MM.1S (cell line): Measurements from ENCODE around the gene SCIMP.
A peak's percentile ranks its signal among the peaks of the same experiment; 100 is the strongest.

Source experiments
- DNase-seq: peaks from one replicate; pipeline ENCODE4 v3.0.0-alpha.2; 2015
- H2AFZ ChIP-seq: fragments of 300-600 bp; sonication (generic); 2 replicates; pipeline ENCODE4 v1.6.0; 2016; ENCODE audit warnings: antibody characterized with exemption, low read length
- H3F3A ChIP-seq: fragments of 300-600 bp; sonication (generic); 2 replicates; pipeline ENCODE4 v1.6.1; 2016; ENCODE audit warnings: mild to moderate bottlenecking, antibody characterized with exemption, low read length, moderate library complexity, mixed read lengths; ENCODE audit not compliant: insufficient read depth
- H3K27ac ChIP-seq: fragments of 300-600 bp; sonication (generic); 2 replicates; pipeline ENCODE4 v1.5.1; 2016; ENCODE audit warnings: mild to moderate bottlenecking, low read length
- H3K27me3 ChIP-seq: fragments of 300-600 bp; sonication (generic); replicated peaks from 2 replicates; pipeline ENCODE4 v1.6.0; 2016; ENCODE audit warnings: low read length; ENCODE audit not compliant: insufficient read depth
- H3K36me3 ChIP-seq: fragments of 300-600 bp; sonication (generic); replicated peaks from 2 replicates; pipeline ENCODE4 v1.6.1; 2016; ENCODE audit warnings: mild to moderate bottlenecking, low read length, mixed read lengths; ENCODE audit not compliant: insufficient read depth
- H3K4me1 ChIP-seq: fragments of 300-600 bp; sonication (generic); 2 replicates; pipeline ENCODE4 v1.6.1; 2016; ENCODE audit warnings: low read length, mixed read lengths
- H3K4me2 ChIP-seq: fragments of 300-600 bp; sonication (generic); 2 replicates; pipeline ENCODE4 v1.6.0; 2016; ENCODE audit warnings: low read depth, low read length
- H3K4me3 ChIP-seq: fragments of 300-600 bp; sonication (generic); 2 replicates; pipeline ENCODE4 v1.5.1; 2016; ENCODE audit warnings: low read length, mixed read lengths
- H3K79me2 ChIP-seq: fragments of 300-600 bp; sonication (generic); 2 replicates; pipeline ENCODE4 v1.6.1; 2016; ENCODE audit warnings: mixed run types, low read length, mixed read lengths
- H3K9ac ChIP-seq: fragments of 300-600 bp; sonication (generic); 2 replicates; pipeline ENCODE4 v1.6.1; 2016; ENCODE audit warnings: low read length, mixed read lengths
- H3K9me2 ChIP-seq: fragments of 300-600 bp; sonication (generic); replicated peaks from 2 replicates; pipeline ENCODE4 v1.6.1; 2016; ENCODE audit warnings: mild to moderate bottlenecking, low read length, mixed read lengths; ENCODE audit not compliant: insufficient read depth
- H3K9me3 ChIP-seq: fragments of 300-600 bp; sonication (generic); replicated peaks from 2 replicates; pipeline ENCODE4 v1.6.1; 2016; ENCODE audit warnings: mild to moderate bottlenecking, low read length, mixed read lengths; ENCODE audit not compliant: insufficient read depth
- H4K20me1 ChIP-seq: fragments of 300-600 bp; sonication (generic); 2 replicates; pipeline ENCODE4 v1.6.1; 2016; ENCODE audit warnings: mild to moderate bottlenecking, low read length, moderate library complexity, mixed read lengths; ENCODE audit not compliant: insufficient read depth
- EZH2 ChIP-seq: fragments of 300-600 bp; sonication (generic); optimal IDR thresholded peaks from 2 replicates; pipeline ENCODE3; 2017; ENCODE audit warnings: low read depth, mild to moderate bottlenecking, antibody characterized with exemption, low read length, mixed read lengths
- EZH2phosphoT487 ChIP-seq: fragments of 300-600 bp; sonication (generic); IDR thresholded peaks from 2 replicates; pipeline ENCODE4 v1.6.1; 2018; ENCODE audit warnings: antibody characterized with exemption, low read length
- TF ChIP-seq, protein P1 (sequence below): fragments of 300-600 bp; sonication (generic); IDR thresholded peaks from 2 replicates; pipeline ENCODE4 v1.5.1; 2016; ENCODE audit warnings: antibody characterized with exemption, low read length, mixed read lengths

The SCIMP gene

DNA sequence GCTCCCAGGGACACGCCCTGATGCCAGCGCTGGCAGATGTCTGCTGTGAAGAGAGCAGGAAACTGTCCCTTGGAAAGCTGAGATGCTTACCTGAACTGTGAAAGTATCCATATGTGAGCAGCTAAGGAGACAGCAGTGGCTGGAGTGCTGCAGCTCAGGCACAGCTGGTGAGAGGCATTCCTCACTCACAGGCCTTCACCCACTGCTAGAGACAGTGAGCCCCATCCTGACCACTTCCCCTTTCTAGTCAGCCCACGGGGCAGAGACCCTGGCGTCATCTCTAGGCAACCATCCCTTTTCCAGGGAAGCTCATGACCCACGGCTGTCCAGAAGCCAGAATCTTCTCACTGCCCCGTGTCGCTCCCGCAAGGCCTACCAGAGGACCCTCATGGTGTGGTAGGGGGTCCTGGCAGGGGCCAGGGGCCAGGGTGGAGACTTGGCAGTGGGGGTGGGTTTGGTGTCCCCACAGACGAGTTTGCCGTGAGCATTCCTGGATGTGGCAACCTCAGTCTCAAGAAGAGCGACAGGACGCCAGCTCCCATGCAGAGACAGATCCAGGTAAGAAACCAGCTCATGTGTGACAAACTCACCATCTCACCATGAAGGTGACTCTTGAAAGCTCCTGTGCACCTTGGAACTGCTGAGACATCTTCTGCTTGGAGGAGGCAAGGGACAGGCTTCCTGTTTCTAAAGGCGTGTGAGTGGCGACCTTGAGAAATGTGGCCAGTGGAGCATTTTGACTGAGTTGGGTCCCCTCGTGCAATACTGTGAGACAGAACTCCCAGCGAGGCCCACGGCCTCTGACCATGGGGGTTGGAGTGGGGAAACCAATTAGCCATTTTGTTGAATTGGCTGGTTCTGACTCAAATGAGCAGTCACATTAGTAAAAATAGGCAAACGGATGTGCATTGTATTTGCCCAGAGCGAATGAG lies at the start of gene SCIMP:
TSS of gene SCIMP (minus strand) at position 216 of the 932 bp plus-strand sequence. CDS start at position 111, 105 bp downstream.
- H3K27me3 ChIP-seq, result no peaks in the 10 kb centered on the region
- no peaks in the 10 kb centered on the region for H3F3A ChIP-seq
- no peak within 1 kb of the TSS for H3K4me2 ChIP-seq
- no peaks in the 10 kb centered on the region for H4K20me1 ChIP-seq
- no peak within 1 kb of the TSS for H2AFZ ChIP-seq
- H3K4me3 ChIP-seq, result no peak within 1 kb of the TSS
- no peaks in the 10 kb centered on the region for H3K4me1 ChIP-seq
- H3K9ac ChIP-seq, result no peak within 1 kb of the TSS
- no peaks in the 10 kb centered on the region for H3K36me3 ChIP-seq
- H3K9me3 ChIP-seq, result no peaks in the 10 kb centered on the region
- no peaks in the 10 kb centered on the region for H3K9me2 ChIP-seq
- no peak for DNase-seq
- no peak within 1 kb of the TSS for H3K27ac ChIP-seq
- TF ChIP-seq EZH2 (no peak), EZH2phosphoT487 (no peak)
- TF ChIP-seq, protein P1, sequence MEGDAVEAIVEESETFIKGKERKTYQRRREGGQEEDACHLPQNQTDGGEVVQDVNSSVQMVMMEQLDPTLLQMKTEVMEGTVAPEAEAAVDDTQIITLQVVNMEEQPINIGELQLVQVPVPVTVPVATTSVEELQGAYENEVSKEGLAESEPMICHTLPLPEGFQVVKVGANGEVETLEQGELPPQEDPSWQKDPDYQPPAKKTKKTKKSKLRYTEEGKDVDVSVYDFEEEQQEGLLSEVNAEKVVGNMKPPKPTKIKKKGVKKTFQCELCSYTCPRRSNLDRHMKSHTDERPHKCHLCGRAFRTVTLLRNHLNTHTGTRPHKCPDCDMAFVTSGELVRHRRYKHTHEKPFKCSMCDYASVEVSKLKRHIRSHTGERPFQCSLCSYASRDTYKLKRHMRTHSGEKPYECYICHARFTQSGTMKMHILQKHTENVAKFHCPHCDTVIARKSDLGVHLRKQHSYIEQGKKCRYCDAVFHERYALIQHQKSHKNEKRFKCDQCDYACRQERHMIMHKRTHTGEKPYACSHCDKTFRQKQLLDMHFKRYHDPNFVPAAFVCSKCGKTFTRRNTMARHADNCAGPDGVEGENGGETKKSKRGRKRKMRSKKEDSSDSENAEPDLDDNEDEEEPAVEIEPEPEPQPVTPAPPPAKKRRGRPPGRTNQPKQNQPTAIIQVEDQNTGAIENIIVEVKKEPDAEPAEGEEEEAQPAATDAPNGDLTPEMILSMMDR, result no peak
- no peaks in the 10 kb centered on the region for H3K79me2 ChIP-seq

DNA sequence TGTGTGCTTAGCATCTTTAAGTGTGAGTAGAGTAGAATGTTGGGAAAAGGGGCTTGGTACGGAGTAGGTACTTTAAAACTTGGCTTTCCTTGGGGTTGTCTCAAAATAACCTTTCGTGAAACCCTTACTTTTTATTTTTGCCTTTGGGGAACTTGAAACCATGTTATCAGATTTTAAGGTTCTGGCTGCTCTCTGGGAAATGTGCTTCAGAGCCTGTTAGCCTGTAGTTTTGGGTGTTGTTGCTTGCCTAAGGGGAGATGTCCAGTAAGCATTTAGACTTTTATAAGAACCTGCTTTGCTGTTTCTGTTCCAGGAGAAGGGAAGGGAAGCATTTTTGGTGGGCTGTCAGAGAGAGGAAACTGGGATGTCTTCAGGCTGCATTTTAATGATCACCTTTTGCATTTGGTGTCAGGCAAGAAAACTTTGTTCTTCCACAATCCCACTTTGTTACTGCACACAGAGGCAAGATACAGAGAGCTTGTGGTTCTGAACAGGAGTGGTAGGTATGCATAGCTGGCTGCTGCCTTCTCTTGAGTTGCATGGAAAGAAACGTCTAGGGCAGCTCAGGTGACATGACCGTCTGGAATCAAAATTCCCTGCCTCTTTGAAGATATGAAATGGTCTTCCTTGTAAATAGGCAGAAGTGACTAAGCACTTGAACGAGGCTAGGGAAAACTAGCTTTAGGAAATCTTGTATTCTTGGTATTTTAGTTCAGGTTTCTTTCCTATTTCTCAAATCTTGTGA lies 49.1 kb upstream of the SCIMP start:
- Histone ChIP-seq H3K9me2 (no peaks in the 10 kb centered on the region), H4K20me1 (no peaks in the 10 kb centered on the region), H3K36me3 (peaks cover 13% of the 10 kb centered on the region; the same call in 1 of the 2 replicates), H3K27ac (no peak overlapping the region), H3K9me3 (no peaks in the 10 kb centered on the region), H3K27me3 (no peaks in the 10 kb centered on the region), H3F3A (peaks cover 9% of the 10 kb centered on the region; the same call in 1 of the 2 replicates), H3K9ac (peak overlapping the region; percentile 59; the same call in 1 of the 2 replicates), H3K4me3 (peak overlapping the region; percentile 74), H3K4me1 (peaks cover 10% of the 10 kb centered on the region), H3K4me2 (peak overlapping the region; percentile 88), H3K79me2 (peaks cover 62% of the 10 kb centered on the region), H2AFZ (no peak overlapping the region)
- DNase-seq, result no peak
- TF ChIP-seq, protein P1, result no peak
- TF ChIP-seq EZH2 (no peak), EZH2phosphoT487 (no peak)

DNA sequence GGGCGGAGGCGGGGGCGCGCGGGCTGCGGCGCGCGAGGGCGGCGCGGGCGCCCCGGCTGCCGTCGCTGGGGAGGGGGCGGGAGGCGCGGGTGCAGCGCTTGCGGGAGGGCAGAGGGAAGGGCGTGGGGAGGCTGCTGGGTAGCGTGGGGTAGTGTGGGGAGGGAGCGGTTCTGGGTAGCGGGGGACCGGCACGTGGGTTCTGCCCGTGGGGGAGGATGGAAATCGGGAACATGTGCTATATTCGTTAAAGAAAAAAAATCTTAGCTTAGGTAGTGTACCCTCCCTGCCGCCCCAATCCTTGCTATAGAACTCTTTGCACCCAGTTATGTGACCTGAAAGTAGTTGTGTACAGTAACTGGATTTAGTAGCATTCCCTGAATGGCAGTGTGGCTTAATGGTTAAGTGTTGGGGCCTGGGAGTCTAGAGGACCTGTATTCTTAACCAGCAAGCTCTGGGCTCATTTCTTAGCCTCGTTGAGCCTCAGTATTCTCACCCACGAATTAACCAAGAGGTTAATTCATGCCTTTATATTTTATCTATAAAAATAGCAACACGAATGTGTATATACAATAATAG lies 48.1 kb upstream of the SCIMP start:
- H3K4me2 ChIP-seq, result peak overlapping the region; percentile 88
- peaks cover 52% of the 10 kb centered on the region for H3K79me2 ChIP-seq
- no peaks in the 10 kb centered on the region for H4K20me1 ChIP-seq
- H3K4me3 ChIP-seq, result peak overlapping the region; percentile 74
- peak overlapping the region; percentile 59 for H3K9ac ChIP-seq
- TF ChIP-seq EZH2phosphoT487, result no peak
- TF ChIP-seq EZH2, result no peak
- TF ChIP-seq, protein P1, result no peak
- peaks cover 13% of the 10 kb centered on the region; the same call in 1 of the 2 replicates for H3K36me3 ChIP-seq
- peak; percentile 34 for DNase-seq
- no peaks in the 10 kb centered on the region for H3K9me2 ChIP-seq
- no peaks in the 10 kb centered on the region for H3K27me3 ChIP-seq
- H3K9me3 ChIP-seq, result no peaks in the 10 kb centered on the region
- no peak overlapping the region; the same call in 1 of the 2 replicates for H3K27ac ChIP-seq
- H3F3A ChIP-seq, result peaks cover 9% of the 10 kb centered on the region; the same call in 1 of the 2 replicates
- peak overlapping the region; percentile 22; the same call in 1 of the 2 replicates for H2AFZ ChIP-seq
- peaks cover 10% of the 10 kb centered on the region for H3K4me1 ChIP-seq
